Panc1 (cell line): Measurements from ENCODE around the gene TBC1D10A.

Experiments
- CTCF ChIP-seq: fragments of 450-650 bp; IDR thresholded peaks from 2 replicates; pipeline ENCODE4 v1.5.1; 2017; ENCODE audit warnings: mild to moderate bottlenecking
- REST ChIP-seq, 2 experiments: IDR thresholded peaks; 2 replicates each; pipeline ENCODE4 v1.6.1; 2011 to 2012; ENCODE audit warnings: low read depth in 2 of 2, control low read depth in 1 of 2, low read length in 1 of 2, mild to moderate bottlenecking in 1 of 2, moderate library complexity in 1 of 2; ENCODE audit not compliant: insufficient read depth in 1 of 2
- TCF7L2 ChIP-seq: IDR thresholded peaks from 2 replicates; pipeline ENCODE4 v1.6.1; 2011; ENCODE audit warnings: mild to moderate bottlenecking, low read depth, low read length, inconsistent platforms

DNA sequence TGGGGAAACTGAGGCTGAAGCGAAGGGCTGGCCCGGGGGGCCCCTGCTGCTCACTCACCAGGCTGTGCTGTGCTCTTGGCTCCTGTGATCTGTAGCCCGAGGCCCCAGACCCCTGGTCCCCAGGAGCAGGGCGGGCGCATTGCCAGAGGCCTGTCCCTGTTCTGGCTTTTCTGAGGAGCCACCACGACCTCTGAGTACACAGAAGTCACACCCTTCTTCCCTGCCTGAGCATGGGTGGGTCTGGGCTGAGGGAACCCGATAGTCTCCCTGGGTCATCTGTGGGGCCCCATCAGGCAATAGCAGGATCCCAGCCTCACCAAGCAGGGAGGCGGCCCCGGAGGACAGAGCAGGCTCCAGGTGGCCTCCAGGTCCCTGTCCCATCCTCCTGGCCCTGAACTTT, 42.6 kb downstream of the TBC1D10A start:
- TF ChIP-seq CTCF: no peak
- no peak for TF ChIP-seq REST (IDR thresholded peaks at IDR 0.05; ENCODE audit: insufficient read depth in 1 of 2, low read depth in 2 of 2, low read length in 1 of 2)
- TF ChIP-seq TCF7L2: no peak
